GM19238 (cell line): ENCODE measurements around the gene GPR158.

ENCODE experiments used
- DNase-seq: peaks from one replicate; pipeline ENCODE4 v3.0.0; 2011; ENCODE audit warnings: low spot score; ENCODE audit not compliant: insufficient read length

Gene GPR158

GRCh38 chr10:25206693-25207414, 32.1 kb downstream of the GPR158 start:
- no peak for DNase-seq

GRCh38 chr10:25209618-25210017, 34.8 kb downstream of the GPR158 start:
- DNase-seq: no peak

GRCh38 chr10:25210265-25210664, 35.5 kb downstream of the GPR158 start:
- no peak for DNase-seq

- no peak for DNase-seq
Observed at GRCh38 chr10:25220156-25220555, 45.4 kb downstream of the GPR158 start.

- no peak for DNase-seq
Observed at GRCh38 chr10:25222085-25222660, 47.4 kb downstream of the GPR158 start.

- DNase-seq: no peak
Observed at GRCh38 chr10:25226775-25227682, 52.2 kb downstream of the GPR158 start.

GRCh38 chr10:25231751-25232150, 57.0 kb downstream of the GPR158 start:
- no peak for DNase-seq

- no peak for DNase-seq
Observed at GRCh38 chr10:25232204-25232603, 57.4 kb downstream of the GPR158 start.

GRCh38 chr10:25245165-25245564, 70.4 kb downstream of the GPR158 start:
- no peak for DNase-seq

- DNase-seq: no peak
Observed at GRCh38 chr10:25257646-25258045, 82.8 kb downstream of the GPR158 start.

- no peak for DNase-seq
Observed at GRCh38 chr10:25261110-25261509, 86.3 kb downstream of the GPR158 start.

GRCh38 chr10:25261558-25261957, 86.8 kb downstream of the GPR158 start:
- DNase-seq: no peak

GRCh38 chr10:25263931-25264330, 89.1 kb downstream of the GPR158 start:
- no peak for DNase-seq

GRCh38 chr10:25278180-25278579, 103.4 kb downstream of the GPR158 start:
- DNase-seq: no peak

- DNase-seq: no peak
Observed at GRCh38 chr10:25280076-25280475, 105.3 kb downstream of the GPR158 start.

- no peak for DNase-seq
Observed at GRCh38 chr10:25280573-25280972, 105.8 kb downstream of the GPR158 start.

- DNase-seq: no peak
Observed at GRCh38 chr10:25285809-25286208, 111.0 kb downstream of the GPR158 start.

- DNase-seq: no peak
Observed at GRCh38 chr10:25288181-25288580, 113.4 kb downstream of the GPR158 start.

GRCh38 chr10:25294032-25294926, 119.5 kb downstream of the GPR158 start:
- DNase-seq: no peak

GRCh38 chr10:25296324-25296723, 121.5 kb downstream of the GPR158 start:
- no peak for DNase-seq

- DNase-seq: no peak
Observed at GRCh38 chr10:25297466-25297865, 122.7 kb downstream of the GPR158 start.
